HCT116 (cell line): ENCODE measurements around the gene BBS9. TPM values are rescaled to one million over a fixed set of nuclear protein-coding genes. Genes with fewer than 3 reads are reported as not detected.

ENCODE experiments used
- ATAC-seq: fragments of 200-7000 bp; cut with Tn5 transposase; 2 replicates; pipeline ENCODE4 v1.9.1; 2020; ENCODE audit warnings: mild to moderate bottlenecking, moderate library complexity
- BruUV-seq: library from RNA; stranded (reverse); fragments of 400-500 nt; replicated peaks from 2 replicates; lab custom pipeline; 2021; lab: Mats Ljungman, UMichigan
- CTCF ChIA-PET: fragments of 300-600 bp; sonication (Branson Sonifier 250); formaldehyde crosslinking; loops from one replicate; lab custom pipeline; 2021; ENCODE audit warnings: antibody characterized with exemption; lab: Charles Lee
- POLR2A ChIA-PET: fragments of 300-600, 350-600 bp; sonication (Branson Sonifier 250); formaldehyde crosslinking; loops from one replicate; lab custom pipeline; 2021; ENCODE audit warnings: antibody characterized with exemption; lab: Charles Lee
- RAD21 ChIA-PET, 2 experiments: fragments of 300-600 bp; sonication (Branson Sonifier 250); formaldehyde crosslinking; loops; one replicate each; lab custom pipeline; 2023; ENCODE audit warnings: low total read pairs in 2 of 2; ENCODE audit not compliant: uncharacterized antibody in 2 of 2, unreplicated experiment in 2 of 2, low non-redundant PET in 1 of 2; lab: Charles Lee
- DNase-seq: peaks from one replicate; pipeline ENCODE4 v3.0.0-alpha.2; 2010; ENCODE audit warnings: low read depth, low spot score
- H2AFZ ChIP-seq: fragments of 200-600 bp; shearing (Covaris generic), sonication (generic); 2 replicates; pipeline ENCODE4 v1.6.1; 2017; ENCODE audit warnings: low read depth, mixed run types, mixed read lengths, antibody characterized with exemption, low read length; ENCODE audit not compliant: poor library complexity, severe bottlenecking
- H3K27ac ChIP-seq: 2 replicates; pipeline ENCODE4 v1.5.1; 2012; ENCODE audit warnings: low read depth, low read length
- H3K27me3 ChIP-seq: fragments of 200-600 bp; sonication (generic); 2 replicates; pipeline ENCODE4 v1.6.1; 2016; ENCODE audit warnings: mixed run types, low read length, mixed read lengths; ENCODE audit not compliant: insufficient read depth
- H3K36me3 ChIP-seq, 2 experiments: fragments of 200-500 bp in 1 of 2; fragments of 200-600 bp in 1 of 2; sonication (Bioruptor generic) in 1 of 2; sonication (generic) in 1 of 2; 2 replicates each; pipeline versions ENCODE4 v1.5.1 to v1.6.1; 2014 to 2016; ENCODE audit warnings: low read length in 2 of 2, inconsistent platforms in 1 of 2, mixed read lengths in 1 of 2, mixed run types in 1 of 2; ENCODE audit not compliant: insufficient read depth in 2 of 2, control insufficient read depth in 1 of 2
- H3K4me1 ChIP-seq, 2 experiments: fragments of 200-600 bp in 1 of 2; sonication (generic) in 1 of 2; 2 replicates each; pipeline versions ENCODE4 v1.5.1 to v1.6.1; 2012 to 2017; ENCODE audit warnings: low read length in 2 of 2, inconsistent platforms in 1 of 2, mild to moderate bottlenecking in 1 of 2, mixed read lengths in 1 of 2, mixed run types in 1 of 2, moderate library complexity in 1 of 2; ENCODE audit not compliant: insufficient read depth in 2 of 2, control insufficient read depth in 1 of 2
- H3K4me2 ChIP-seq: fragments of 200-600 bp; sonication (generic); 2 replicates; pipeline ENCODE4 v1.6.1; 2017; ENCODE audit warnings: mixed run types, low read length, mixed read lengths
- H3K4me3 ChIP-seq, 2 experiments: fragments of 200-600 bp in 1 of 2; sonication (generic) in 1 of 2; replicated peaks in 1 of 2; 2 replicates each; pipeline ENCODE4 v1.5.1; 2011 to 2016; ENCODE audit warnings: low read length in 2 of 2, control low read depth in 1 of 2, low read depth in 1 of 2, mild to moderate bottlenecking in 1 of 2, mixed read lengths in 1 of 2, mixed run types in 1 of 2
- H3K79me2 ChIP-seq: fragments of 200-600 bp; sonication (generic); 2 replicates; pipeline ENCODE4 v1.6.1; 2017; ENCODE audit warnings: mild to moderate bottlenecking, mixed run types, low read length, moderate library complexity, mixed read lengths; ENCODE audit not compliant: insufficient read depth
- H3K9ac ChIP-seq: fragments of 200-600 bp; sonication (generic); 2 replicates; pipeline ENCODE4 v1.6.1; 2016; ENCODE audit warnings: low read length, mixed read lengths
- H3K9me2 ChIP-seq: fragments of 200-600 bp; sonication (generic), shearing (Covaris generic); 2 replicates; pipeline ENCODE4 v1.6.1; 2017; ENCODE audit warnings: mixed run types, mild to moderate bottlenecking, moderate library complexity; ENCODE audit not compliant: insufficient read depth
- H3K9me3 ChIP-seq, 2 experiments: fragments of 200-500 bp in 1 of 2; fragments of 200-600 bp in 1 of 2; sonication (Bioruptor generic) in 1 of 2; sonication (generic) in 1 of 2; 2 replicates each; pipeline ENCODE4 v1.6.1; 2014 to 2017; ENCODE audit warnings: low read length in 2 of 2, mixed read lengths in 2 of 2, inconsistent platforms in 1 of 2, low read depth in 1 of 2, mild to moderate bottlenecking in 1 of 2, mixed run types in 1 of 2, moderate library complexity in 1 of 2; ENCODE audit not compliant: control insufficient read depth in 1 of 2, insufficient read depth in 1 of 2
- H4K20me1 ChIP-seq: fragments of 200-600 bp; sonication (generic), shearing (Covaris generic); 2 replicates; pipeline ENCODE4 v1.6.1; 2017; ENCODE audit warnings: mixed run types, mild to moderate bottlenecking, moderate library complexity; ENCODE audit not compliant: insufficient read depth
- CBX3 ChIP-seq: IDR thresholded peaks from 2 replicates; pipeline ENCODE4 v1.6.1; 2012; ENCODE audit warnings: low read depth
- EGR1 ChIP-seq: IDR thresholded peaks from 2 replicates; pipeline ENCODE4 v1.6.1; 2012; ENCODE audit warnings: low read depth
- EZH2 ChIP-seq: fragments of 200-600 bp; sonication (generic); IDR thresholded peaks from 2 replicates; pipeline ENCODE4 v1.6.1; 2017; ENCODE audit warnings: antibody characterized with exemption, mixed run types
- EZH2phosphoT487 ChIP-seq: fragments of 200-600 bp; IDR thresholded peaks from 2 replicates; pipeline ENCODE4 v1.6.1; 2018; ENCODE audit warnings: antibody characterized with exemption, borderline replicate concordance
- FOSL1 ChIP-seq: IDR thresholded peaks from 2 replicates; pipeline ENCODE4 v1.6.1; 2012; ENCODE audit warnings: low read depth
- JUND ChIP-seq: IDR thresholded peaks from 2 replicates; pipeline ENCODE4 v1.6.1; 2012
- POLR2A ChIP-seq: IDR thresholded peaks from 2 replicates; pipeline ENCODE4 v1.7.0; 2011; ENCODE audit warnings: borderline replicate concordance; ENCODE audit not compliant: insufficient read depth, insufficient read length; ENCODE audit errors: extremely low read depth
- RAD21 ChIP-seq: IDR thresholded peaks from 2 replicates; pipeline ENCODE4 v1.6.1; 2012; ENCODE audit warnings: low read depth, mild to moderate bottlenecking
- SIN3A ChIP-seq: IDR thresholded peaks from 2 replicates; pipeline ENCODE4 v1.6.1; 2012; ENCODE audit warnings: low read depth
- YY1 ChIP-seq: IDR thresholded peaks from 2 replicates; pipeline ENCODE4 v1.6.1; 2011; ENCODE audit warnings: low read length, low read depth, moderate library complexity, mild to moderate bottlenecking; ENCODE audit not compliant: insufficient replicate concordance; ENCODE audit errors: extremely low read depth
- ZFX ChIP-seq: fragments of 450-650 bp; IDR thresholded peaks from 2 replicates; pipeline ENCODE4 v1.6.1; 2017
- intact Hi-C: fragments of 100-400 bp; cut with micrococcal nuclease; formaldehyde crosslinking; loops from 2 replicates; pipeline ENCODE4 v1.10.0; 2022
- total RNA-seq: library from RNA; stranded (reverse); gene quantifications from one replicate; pipeline ENCODE4 v1.2.1, GENCODE V29; 2021; ENCODE audit not compliant: unreplicated experiment
- TF ChIP-seq, protein P1 (sequence below): IDR thresholded peaks from 2 replicates; pipeline ENCODE4 v1.6.1; 2012; ENCODE audit warnings: low read depth
- TF ChIP-seq, protein P2 (sequence below): IDR thresholded peaks from 2 replicates; pipeline ENCODE4 v1.6.1; 2012
- TF ChIP-seq, protein P3 (sequence below): IDR thresholded peaks from 2 replicates; pipeline ENCODE4 v1.6.1; 2011; ENCODE audit warnings: mild to moderate bottlenecking, low read length, moderate library complexity; ENCODE audit not compliant: insufficient replicate concordance; ENCODE audit errors: extremely low read depth

BBS9 gene
- total RNA-seq, 1 experiment from 2014 or later: 7.1 TPM

DNA sequence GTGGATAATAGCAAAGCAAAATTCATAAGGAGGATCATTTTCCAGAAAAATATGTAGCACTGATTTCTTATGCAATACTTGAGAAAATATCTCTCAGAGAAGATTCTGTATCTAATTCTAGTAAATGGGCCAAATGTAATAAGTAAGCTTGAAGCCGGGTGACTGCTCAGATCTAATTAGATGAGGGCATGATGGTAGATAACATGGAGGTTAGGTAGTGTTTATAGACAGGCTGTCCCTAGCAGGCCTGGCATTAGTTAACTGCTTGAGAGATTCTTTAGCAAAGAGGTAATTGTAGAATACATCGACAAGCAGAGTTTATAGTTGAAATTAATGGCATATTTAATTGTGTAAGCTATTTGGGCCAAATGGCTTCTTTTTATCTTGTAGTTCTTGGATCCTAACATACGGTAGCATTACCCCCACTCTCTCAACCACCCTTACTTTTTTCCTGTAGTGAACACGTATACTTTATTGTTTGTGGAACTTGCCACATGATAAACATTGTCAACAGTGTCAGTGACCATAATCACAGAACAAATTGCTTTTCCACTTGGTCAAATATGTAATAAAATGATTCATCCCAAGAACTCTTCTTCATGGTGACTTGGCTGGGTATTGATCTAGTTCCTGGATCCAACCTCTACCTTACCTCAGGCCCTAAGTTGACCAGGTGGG lies 343.1 kb downstream of the BBS9 start:
- POLR2A ChIA-PET: no interaction called here
- Histone ChIP-seq H3K9me3 (no peaks in the 10 kb centered on the region), H3K27ac (no peak overlapping the region), H3K4me3 (no peak overlapping the region), H3K9me2 (no peaks in the 10 kb centered on the region), H4K20me1 (no peaks in the 10 kb centered on the region), H2AFZ (no peak overlapping the region), H3K4me1 (no peaks in the 10 kb centered on the region), H3K4me2 (no peak overlapping the region), H3K36me3 (no peaks in the 10 kb centered on the region), H3K27me3 (no peaks in the 10 kb centered on the region), H3K79me2 (no peaks in the 10 kb centered on the region), H3K9ac (no peak overlapping the region)
- CTCF ChIA-PET: no interaction called here
- intact Hi-C loops: no loop called here
- TF ChIP-seq POLR2A: no peak
- TF ChIP-seq, protein P1, sequence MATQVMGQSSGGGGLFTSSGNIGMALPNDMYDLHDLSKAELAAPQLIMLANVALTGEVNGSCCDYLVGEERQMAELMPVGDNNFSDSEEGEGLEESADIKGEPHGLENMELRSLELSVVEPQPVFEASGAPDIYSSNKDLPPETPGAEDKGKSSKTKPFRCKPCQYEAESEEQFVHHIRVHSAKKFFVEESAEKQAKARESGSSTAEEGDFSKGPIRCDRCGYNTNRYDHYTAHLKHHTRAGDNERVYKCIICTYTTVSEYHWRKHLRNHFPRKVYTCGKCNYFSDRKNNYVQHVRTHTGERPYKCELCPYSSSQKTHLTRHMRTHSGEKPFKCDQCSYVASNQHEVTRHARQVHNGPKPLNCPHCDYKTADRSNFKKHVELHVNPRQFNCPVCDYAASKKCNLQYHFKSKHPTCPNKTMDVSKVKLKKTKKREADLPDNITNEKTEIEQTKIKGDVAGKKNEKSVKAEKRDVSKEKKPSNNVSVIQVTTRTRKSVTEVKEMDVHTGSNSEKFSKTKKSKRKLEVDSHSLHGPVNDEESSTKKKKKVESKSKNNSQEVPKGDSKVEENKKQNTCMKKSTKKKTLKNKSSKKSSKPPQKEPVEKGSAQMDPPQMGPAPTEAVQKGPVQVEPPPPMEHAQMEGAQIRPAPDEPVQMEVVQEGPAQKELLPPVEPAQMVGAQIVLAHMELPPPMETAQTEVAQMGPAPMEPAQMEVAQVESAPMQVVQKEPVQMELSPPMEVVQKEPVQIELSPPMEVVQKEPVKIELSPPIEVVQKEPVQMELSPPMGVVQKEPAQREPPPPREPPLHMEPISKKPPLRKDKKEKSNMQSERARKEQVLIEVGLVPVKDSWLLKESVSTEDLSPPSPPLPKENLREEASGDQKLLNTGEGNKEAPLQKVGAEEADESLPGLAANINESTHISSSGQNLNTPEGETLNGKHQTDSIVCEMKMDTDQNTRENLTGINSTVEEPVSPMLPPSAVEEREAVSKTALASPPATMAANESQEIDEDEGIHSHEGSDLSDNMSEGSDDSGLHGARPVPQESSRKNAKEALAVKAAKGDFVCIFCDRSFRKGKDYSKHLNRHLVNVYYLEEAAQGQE: no peak
- DNase-seq (no peak), ATAC-seq (no peak)
- RAD21 ChIA-PET: no interaction called here
- no TSS peak for BruUV-seq

DNA sequence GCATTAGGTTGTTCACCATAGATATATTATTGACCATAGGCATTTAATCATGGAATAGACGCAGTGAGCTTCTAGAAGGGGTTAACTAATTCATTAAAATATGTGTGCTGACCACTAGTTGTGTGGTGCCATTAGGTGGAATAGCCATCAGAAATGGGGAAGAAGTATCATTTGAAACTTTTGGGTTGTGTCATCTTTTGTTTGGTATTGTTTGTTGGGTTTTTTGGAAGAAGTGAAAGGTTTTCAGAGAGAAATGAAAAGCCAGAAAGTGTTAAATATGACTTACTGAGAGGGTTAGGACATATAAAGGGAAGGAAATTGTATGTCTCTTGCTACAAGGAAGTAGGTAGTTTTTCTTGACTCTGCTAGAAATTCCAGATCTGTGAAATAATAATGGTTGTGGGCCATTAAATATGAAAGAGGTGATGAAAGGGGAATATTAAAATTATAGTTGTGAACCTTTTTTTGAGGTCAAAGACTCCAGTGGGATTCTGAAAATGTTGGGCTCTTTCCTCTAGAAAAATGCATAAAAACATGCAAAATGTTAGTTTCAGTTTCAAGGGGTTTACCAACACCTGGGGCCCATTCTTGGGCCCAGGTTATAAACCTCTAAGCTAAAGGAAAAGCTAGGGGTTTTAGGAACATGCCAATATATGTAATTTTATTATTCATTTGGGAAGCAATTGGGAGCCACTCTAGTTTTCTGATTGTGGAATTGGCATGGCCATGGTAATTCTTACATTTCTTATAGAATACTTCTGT lies 348.5 kb downstream of the BBS9 start:
- Histone ChIP-seq H2AFZ (no peak overlapping the region), H3K4me3 (no peak overlapping the region), H3K36me3 (no peaks in the 10 kb centered on the region), H3K4me1 (no peaks in the 10 kb centered on the region), H4K20me1 (no peaks in the 10 kb centered on the region), H3K27me3 (no peaks in the 10 kb centered on the region), H3K9me2 (no peaks in the 10 kb centered on the region), H3K4me2 (no peak overlapping the region), H3K27ac (no peak overlapping the region), H3K9ac (no peak overlapping the region), H3K9me3 (no peaks in the 10 kb centered on the region), H3K79me2 (no peaks in the 10 kb centered on the region)
- POLR2A ChIA-PET: no interaction called here
- DNase-seq (no peak), ATAC-seq (no peak)
- intact Hi-C loops: no loop called here
- CTCF ChIA-PET: interaction anchor here (0.8 kb wide), 1 partner anchor 54 kb away, joined by 3 read pairs; no protein-coding TSS in a partner anchor
- RAD21 ChIA-PET: no interaction called here
- no TSS peak for BruUV-seq
- TF ChIP-seq, protein P2, sequence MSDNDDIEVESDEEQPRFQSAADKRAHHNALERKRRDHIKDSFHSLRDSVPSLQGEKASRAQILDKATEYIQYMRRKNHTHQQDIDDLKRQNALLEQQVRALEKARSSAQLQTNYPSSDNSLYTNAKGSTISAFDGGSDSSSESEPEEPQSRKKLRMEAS: no peak
- TF ChIP-seq SIN3A: no peak
- TF ChIP-seq EZH2: no peak
- TF ChIP-seq RAD21: no peak
- no peak for TF ChIP-seq YY1
- no peak for TF ChIP-seq EGR1
- no peak for TF ChIP-seq CBX3
- TF ChIP-seq, protein P3, sequence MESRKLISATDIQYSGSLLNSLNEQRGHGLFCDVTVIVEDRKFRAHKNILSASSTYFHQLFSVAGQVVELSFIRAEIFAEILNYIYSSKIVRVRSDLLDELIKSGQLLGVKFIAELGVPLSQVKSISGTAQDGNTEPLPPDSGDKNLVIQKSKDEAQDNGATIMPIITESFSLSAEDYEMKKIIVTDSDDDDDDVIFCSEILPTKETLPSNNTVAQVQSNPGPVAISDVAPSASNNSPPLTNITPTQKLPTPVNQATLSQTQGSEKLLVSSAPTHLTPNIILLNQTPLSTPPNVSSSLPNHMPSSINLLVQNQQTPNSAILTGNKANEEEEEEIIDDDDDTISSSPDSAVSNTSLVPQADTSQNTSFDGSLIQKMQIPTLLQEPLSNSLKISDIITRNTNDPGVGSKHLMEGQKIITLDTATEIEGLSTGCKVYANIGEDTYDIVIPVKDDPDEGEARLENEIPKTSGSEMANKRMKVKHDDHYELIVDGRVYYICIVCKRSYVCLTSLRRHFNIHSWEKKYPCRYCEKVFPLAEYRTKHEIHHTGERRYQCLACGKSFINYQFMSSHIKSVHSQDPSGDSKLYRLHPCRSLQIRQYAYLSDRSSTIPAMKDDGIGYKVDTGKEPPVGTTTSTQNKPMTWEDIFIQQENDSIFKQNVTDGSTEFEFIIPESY: no peak
- no peak for TF ChIP-seq FOSL1
- no peak for TF ChIP-seq POLR2A
- no peak for TF ChIP-seq JUND
- TF ChIP-seq EZH2phosphoT487: no peak
- TF ChIP-seq ZFX: no peak
